Activated naive CD4-positive, alpha-beta T cell treated with anti-CD3 and anti-CD28 coated beads for 36 hours (primary cell): ENCODE data around the gene ENTPD5. TPM values are rescaled to one million over a fixed set of nuclear protein-coding genes. Genes with fewer than 3 reads are reported as not detected.
"Not testable (repeated sequence)": the region's sequence is repeated elsewhere in the genome, so short reads cannot be mapped to it uniquely, and the experiment has no call there.

Experiments used
- CTCF ChIA-PET: fragments of 350-600 bp; sonication (Branson Sonifier 250); formaldehyde crosslinking; loops from one replicate; lab custom pipeline; 2021; ENCODE audit warnings: antibody characterized with exemption; lab: Charles Lee
- DNase-seq: peaks from one replicate; pipeline ENCODE4 v3.0.0-alpha.2; 2020
- H3K27ac Mint-ChIP-seq: one replicate; pipeline ENCODE4 v1.8.0; 2021; ENCODE audit warnings: mild to moderate bottlenecking, mixed read lengths
- H3K27me3 Mint-ChIP-seq: one replicate; pipeline ENCODE4 v1.8.0; 2021; ENCODE audit warnings: low read depth, mixed read lengths
- H3K36me3 Mint-ChIP-seq: one replicate; pipeline ENCODE4 v1.8.0; 2021; ENCODE audit warnings: low read depth, mixed read lengths
- H3K4me1 Mint-ChIP-seq: one replicate; pipeline ENCODE4 v1.8.0; 2021; ENCODE audit warnings: low read depth, mixed read lengths
- H3K4me3 Mint-ChIP-seq: one replicate; pipeline ENCODE4 v1.8.0; 2021; ENCODE audit warnings: mild to moderate bottlenecking, moderate library complexity, mixed read lengths
- H3K9me3 Mint-ChIP-seq: one replicate; pipeline ENCODE4 v1.8.0; 2021; ENCODE audit warnings: mixed read lengths
- intact Hi-C: fragments of 100-400 bp; cut with micrococcal nuclease; formaldehyde crosslinking; loops from one replicate; pipeline ENCODE4 v1.15.1; 2023
- total RNA-seq, 2 experiments: library from RNA; stranded (reverse); gene quantifications; one replicate each; pipeline ENCODE4 v1.2.3, GENCODE V29; 2021

ENTPD5 gene
- total RNA-seq, 2 experiments from 2014 or later = 7.3 to 9.6 TPM

- no peak for DNase-seq
- intact Hi-C loops = no loop called here
- Mint-ChIP-seq H3K27ac (peak overlapping the region; percentile 38), H3K4me3 (no peak overlapping the region), H3K27me3 (no peaks in the 10 kb centered on the region), H3K36me3 (peaks cover 40% of the 10 kb centered on the region), H3K4me1 (no peaks in the 10 kb centered on the region), H3K9me3 (no peaks in the 10 kb centered on the region)
- CTCF ChIA-PET = interaction anchor here (1.2 kb wide), 1 partner anchor 10 kb away, joined by 6 read pairs; no protein-coding TSS in a partner anchor
Measured at GRCh38 chr14:73924337-73924736, 94.8 kb downstream of the ENTPD5 start.

GRCh38 chr14:73919457-73919856 lies 99.6 kb downstream of the ENTPD5 start:
- H3K4me3 Mint-ChIP-seq, CTCF ChIA-PET, DNase-seq, intact Hi-C loops, H3K27me3 Mint-ChIP-seq, H3K9me3 Mint-ChIP-seq, H3K4me1 Mint-ChIP-seq, H3K27ac Mint-ChIP-seq: not testable (repeated sequence)
- peaks cover 16% of the 10 kb centered on the region for H3K36me3 Mint-ChIP-seq

- H3K4me3 Mint-ChIP-seq = no peak overlapping the region
- no peak overlapping the region for H3K27ac Mint-ChIP-seq
- peaks cover 2% of the 10 kb centered on the region for H3K4me1 Mint-ChIP-seq
- DNase-seq = no peak
- peaks cover 30% of the 10 kb centered on the region for H3K36me3 Mint-ChIP-seq
- CTCF ChIA-PET = no interaction called here
- H3K9me3 Mint-ChIP-seq = peaks cover 2% of the 10 kb centered on the region
- no peaks in the 10 kb centered on the region for H3K27me3 Mint-ChIP-seq
- intact Hi-C loops = no loop called here
Measured at GRCh38 chr14:73916324-73916723, 102.8 kb downstream of the ENTPD5 start.

GRCh38 chr14:73913256-73913655 lies 105.8 kb downstream of the ENTPD5 start:
- CTCF ChIA-PET = interaction anchor here (0.6 to 1.1 kb wide), 3 partner anchors 11 to 438 kb away, joined by 3 to 6 read pairs (median 4); no protein-coding TSS in a partner anchor
- DNase-seq = no peak
- H3K36me3 Mint-ChIP-seq = peaks cover 50% of the 10 kb centered on the region
- H3K4me3 Mint-ChIP-seq = no peak overlapping the region
- peaks cover 6% of the 10 kb centered on the region for H3K9me3 Mint-ChIP-seq
- H3K27me3 Mint-ChIP-seq = no peaks in the 10 kb centered on the region
- no peak overlapping the region for H3K27ac Mint-ChIP-seq
- H3K4me1 Mint-ChIP-seq = peaks cover 2% of the 10 kb centered on the region
- intact Hi-C loops = no loop called here

- H3K36me3 Mint-ChIP-seq = peaks cover 66% of the 10 kb centered on the region
- CTCF ChIA-PET = no interaction called here
- H3K4me3 Mint-ChIP-seq = no peak overlapping the region
- no peaks in the 10 kb centered on the region for H3K4me1 Mint-ChIP-seq
- H3K27ac Mint-ChIP-seq = no peak overlapping the region
- H3K27me3 Mint-ChIP-seq = no peaks in the 10 kb centered on the region
- H3K9me3 Mint-ChIP-seq = peaks cover 6% of the 10 kb centered on the region
- DNase-seq = no peak
- intact Hi-C loops = no loop called here
Measured at GRCh38 chr14:73909681-73910080, 109.4 kb downstream of the ENTPD5 start.

Other genes starting within 250 kb of the ENTPD5 start
- gene PTGR2, start 167.5 kb downstream of the ENTPD5 start, total RNA-seq = 10 to 100 TPM; 10.7 to 14.1 TPM
- gene ZNF410, start 132.4 kb downstream of the ENTPD5 start, total RNA-seq = 10 to 100 TPM; 51.0 to 56.8 TPM
- 1 to 10 TPM; 1.5 to 1.6 TPM for gene FAM161B, start 69.2 kb downstream of the ENTPD5 start, total RNA-seq
- gene COQ6, start 69.0 kb downstream of the ENTPD5 start, total RNA-seq = 10 to 100 TPM; 17.6 to 17.7 TPM
- 1 to 10 TPM; 1.3 to 1.7 TPM for gene BBOF1, start 61 bp upstream of the ENTPD5 start, total RNA-seq
- 10 to 100 TPM; 24.0 to 25.3 TPM for gene ALDH6A1, start 65.2 kb upstream of the ENTPD5 start, total RNA-seq
- gene LIN52, start 65.7 kb upstream of the ENTPD5 start, total RNA-seq = 10 to 100 TPM; 10.7 to 13.6 TPM
- gene VSX2, start 220.2 kb upstream of the ENTPD5 start, total RNA-seq = not detected